ENCODE results near the gene TPSG1.

- no peak for TF ChIP-seq CTCF (IDR thresholded peaks at IDR 0.05; ENCODE audit: insufficient read depth, low read depth, low read length)
- no peak for TF ChIP-seq EZH2 (IDR thresholded peaks at IDR 0.05; ENCODE audit: insufficient read depth, low read length)
Measured at GRCh38 chr16:1237990-1238389, 12.9 kb upstream of the TPSG1 start.

Data from astrocyte (in vitro differentiated cells and primary cell).